CD4-positive, alpha-beta T cell treated with Interleukin-10 for 1 hour (primary cell): ENCODE data around the gene PHAF1.
A peak's percentile ranks its signal among the peaks of the same experiment; 100 is the strongest.

Experiments
- DNase-seq: peaks from one replicate; pipeline ENCODE4 v3.0.0-alpha.2; 2020

Gene PHAF1

DNA sequence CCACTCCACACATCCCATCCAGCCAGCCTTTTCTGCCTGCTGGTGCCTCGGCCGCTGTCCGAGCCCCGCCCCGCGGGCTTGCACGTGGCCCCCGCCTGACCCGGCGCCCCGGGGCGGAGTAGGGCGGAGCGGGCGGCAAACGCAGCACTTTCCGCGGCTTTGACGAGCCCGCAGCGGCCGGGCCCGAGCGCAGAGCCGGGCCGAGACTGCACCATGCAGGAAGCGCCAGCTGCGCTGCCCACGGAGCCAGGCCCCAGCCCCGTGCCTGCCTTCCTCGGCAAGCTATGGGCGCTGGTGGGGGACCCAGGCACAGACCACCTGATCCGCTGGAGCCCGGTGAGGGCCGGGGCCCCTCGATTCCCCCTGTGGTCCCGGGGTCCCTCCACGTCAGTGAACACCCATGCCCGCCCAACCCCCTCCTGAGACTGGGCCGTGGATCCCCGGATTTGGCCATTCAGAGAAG is 54.9 kb downstream of the PHAF1 start, which contains the start of gene HSF4:
HSF4 (plus strand) TSS at position 147 of the 463 bp plus-strand sequence; CDS start at position 214, 67 bp downstream.
- no peak for DNase-seq

- no peak for DNase-seq
Measured at GRCh38 chr16:67165121-67166078, 55.7 kb downstream of the PHAF1 start.

- DNase-seq, result no peak
Measured at GRCh38 chr16:67166110-67166547, 56.4 kb downstream of the PHAF1 start.

GRCh38 chr16:67166598-67167168 is 56.9 kb downstream of the PHAF1 start:
- no peak for DNase-seq

DNA sequence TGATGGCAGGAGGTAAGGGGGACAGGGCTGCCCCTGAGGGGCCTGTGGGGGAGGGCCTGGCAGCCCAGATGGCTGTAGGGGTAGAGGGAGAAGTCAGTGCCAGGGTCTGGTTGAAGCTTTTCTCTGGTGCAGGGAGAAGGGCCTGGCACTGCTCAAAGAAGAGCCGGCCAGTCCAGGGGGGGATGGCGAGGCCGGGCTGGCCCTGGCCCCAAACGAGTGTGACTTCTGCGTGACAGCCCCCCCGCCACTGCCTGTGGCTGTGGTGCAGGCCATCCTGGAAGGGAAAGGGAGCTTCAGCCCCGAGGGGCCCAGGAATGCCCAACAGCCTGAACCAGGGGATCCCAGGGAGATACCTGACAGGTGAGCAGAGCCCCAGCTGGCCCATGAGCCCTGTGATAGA is 57.8 kb downstream of the PHAF1 start:
- DNase-seq, result no peak

- DNase-seq, result no peak
Measured at GRCh38 chr16:67169011-67169451, 59.3 kb downstream of the PHAF1 start.

DNA sequence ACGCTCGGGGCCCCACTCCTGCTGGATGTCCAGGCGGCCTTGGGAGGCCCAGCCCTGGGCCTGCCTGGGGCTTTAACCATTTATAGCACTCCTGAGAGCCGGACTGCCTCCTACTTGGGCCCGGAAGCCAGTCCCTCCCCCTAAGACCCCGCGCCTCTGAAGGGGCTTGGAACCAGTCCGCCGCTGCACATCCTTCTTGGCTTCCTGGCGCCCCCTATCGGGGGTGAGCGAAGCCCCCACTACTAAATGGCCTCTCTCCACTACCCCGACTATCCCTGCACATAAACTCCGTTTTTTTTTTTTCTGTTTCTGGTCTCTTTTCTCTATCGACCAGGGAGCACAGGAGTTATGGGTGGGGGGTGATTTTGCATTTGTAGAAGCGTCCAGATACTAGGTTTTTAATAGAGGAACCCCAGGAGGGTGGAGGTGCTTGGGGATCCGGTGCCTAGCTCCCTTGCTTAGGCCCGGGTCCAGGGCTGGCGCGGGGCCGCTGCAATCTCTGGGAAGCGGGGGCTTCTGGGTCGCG is 60.0 kb downstream of the PHAF1 start:
- DNase-seq, result peak; percentile 47

DNA sequence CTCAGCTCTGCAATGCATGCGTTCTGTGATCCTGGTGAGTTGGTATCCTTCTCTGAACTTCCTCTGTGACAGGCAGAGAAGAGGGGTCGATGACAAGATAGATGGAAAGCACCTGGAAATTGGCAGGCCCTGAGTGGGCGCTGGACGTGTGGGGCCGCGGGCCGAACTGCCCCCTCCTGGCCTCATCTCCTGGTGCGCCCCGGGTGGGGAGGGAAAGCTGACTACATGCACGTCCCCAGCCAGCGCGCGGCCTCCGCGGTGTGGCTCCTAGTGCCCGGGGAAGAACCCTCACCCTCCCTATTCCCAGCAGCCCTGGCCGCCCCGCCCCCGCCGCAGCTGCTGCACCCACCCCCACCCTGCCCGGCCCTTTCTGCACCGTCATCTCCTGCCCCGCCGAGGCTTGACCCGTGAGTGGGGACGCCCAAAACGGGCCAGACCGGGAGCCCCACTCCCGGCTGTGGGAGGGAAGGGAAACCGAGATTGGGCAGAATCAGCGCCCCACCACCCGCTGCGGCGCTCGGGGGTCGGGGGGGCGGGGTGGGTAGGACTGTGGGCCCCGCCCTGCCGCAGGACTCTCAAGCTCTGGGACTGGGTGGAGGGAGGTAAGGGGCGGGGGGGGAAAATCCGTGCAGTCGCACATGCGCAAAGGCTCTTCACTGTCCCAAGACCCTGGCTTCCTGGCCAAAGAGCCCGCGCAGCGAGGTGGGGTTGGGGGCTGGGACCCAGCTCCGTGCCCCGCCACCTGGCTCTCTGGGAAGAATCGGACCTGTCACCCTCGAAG is 60.6 kb downstream of the PHAF1 start, which contains the start of gene NOL3:
NOL3 (plus strand) TSS at position 371 of the 781 bp plus-strand sequence.
- peak; percentile 39 for DNase-seq

GRCh38 chr16:67170949-67171649 is 61.4 kb downstream of the PHAF1 start:
- no peak for DNase-seq

DNA sequence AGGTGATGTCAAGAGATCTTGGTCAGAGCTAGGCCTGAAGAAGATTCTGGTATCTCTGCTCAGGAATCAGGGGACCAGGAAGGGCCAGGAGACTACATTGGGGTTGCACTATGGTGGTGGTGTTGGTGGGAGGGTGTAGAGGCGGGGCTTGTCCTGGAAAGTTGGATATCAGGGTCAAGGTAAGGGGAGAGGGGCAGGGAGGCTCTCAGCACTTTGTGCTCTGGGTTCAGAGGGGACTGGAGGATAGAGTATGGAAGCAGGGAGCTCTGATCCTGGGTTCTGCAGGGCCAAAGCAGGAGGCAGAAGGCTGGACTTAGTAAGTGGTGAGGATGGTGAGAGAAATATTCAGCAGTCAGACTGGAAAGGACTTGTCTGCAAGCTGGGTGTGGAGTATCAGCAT is 63.6 kb downstream of the PHAF1 start:
- DNase-seq, result no peak

GRCh38 chr16:67173808-67174705 is 64.3 kb downstream of the PHAF1 start:
- peak; percentile 77 for DNase-seq

GRCh38 chr16:67174706-67175231 is 65.0 kb downstream of the PHAF1 start:
- no peak for DNase-seq

DNA sequence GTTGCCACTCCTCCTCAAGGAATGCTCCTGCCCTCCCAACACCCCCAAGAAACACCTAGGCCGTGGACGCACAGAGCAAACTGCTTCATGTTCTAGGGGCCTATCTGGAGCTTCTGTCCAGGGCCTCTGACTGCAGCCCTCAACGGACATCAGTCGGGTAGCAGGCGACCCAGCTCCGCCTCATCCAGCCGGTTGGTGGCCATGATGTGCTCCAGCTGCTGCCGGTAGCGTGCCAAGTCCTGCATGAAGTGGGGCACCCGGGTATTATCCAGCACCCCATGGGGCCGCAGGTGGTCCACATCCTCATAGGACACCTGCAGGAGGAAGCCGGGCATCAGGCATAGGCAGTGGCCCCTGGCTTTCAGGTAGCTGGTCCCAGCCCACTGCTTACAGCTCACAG is 66.9 kb downstream of the PHAF1 start:
- no peak for DNase-seq

DNA sequence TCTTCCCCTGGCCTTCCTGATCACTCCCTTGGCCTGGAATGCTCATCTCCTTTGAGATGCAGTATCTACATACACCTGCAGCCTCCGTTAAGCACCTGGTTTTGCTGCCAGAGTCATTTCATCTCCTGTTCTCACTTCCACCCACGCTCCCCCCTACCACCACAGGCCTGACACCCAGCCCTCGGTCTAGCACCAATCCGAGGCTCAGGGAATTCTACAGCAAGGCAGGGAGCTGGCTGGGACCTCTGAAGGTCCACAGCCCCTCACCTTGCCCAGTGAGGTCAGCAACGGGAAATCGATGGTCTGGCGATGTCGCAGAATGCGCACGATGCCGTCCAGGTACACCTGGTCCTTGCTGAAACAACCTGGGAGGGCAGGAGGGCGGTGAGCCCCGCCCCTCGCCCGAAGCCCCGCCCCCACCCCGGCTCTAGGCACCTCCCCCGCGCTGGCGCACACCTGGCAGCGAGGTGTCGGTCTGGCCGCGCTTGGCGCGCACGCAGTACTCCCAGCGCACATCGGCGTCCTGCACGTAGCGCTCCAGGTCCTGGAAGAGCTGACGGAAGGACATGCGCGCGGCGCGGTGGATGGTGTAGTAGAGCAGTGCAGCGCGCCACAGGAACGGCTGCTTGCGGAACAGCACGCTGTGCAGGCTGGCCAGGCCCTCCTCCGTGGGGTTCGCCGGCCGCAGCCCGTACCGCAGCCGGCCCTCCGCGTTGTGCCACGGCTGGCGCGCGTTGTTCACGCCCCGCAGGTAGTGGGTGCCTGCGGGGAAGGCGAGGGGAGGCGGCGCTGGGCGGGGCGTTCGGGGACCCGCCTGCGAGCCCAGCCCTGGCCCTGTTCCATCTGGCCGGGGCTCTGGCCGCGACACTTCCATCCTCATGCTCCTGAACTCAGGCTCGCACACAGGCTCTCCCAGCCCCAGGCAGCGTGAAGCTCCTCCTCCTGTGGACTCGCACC is 68.3 kb downstream of the PHAF1 start:
- DNase-seq, result peak; percentile 77

DNA sequence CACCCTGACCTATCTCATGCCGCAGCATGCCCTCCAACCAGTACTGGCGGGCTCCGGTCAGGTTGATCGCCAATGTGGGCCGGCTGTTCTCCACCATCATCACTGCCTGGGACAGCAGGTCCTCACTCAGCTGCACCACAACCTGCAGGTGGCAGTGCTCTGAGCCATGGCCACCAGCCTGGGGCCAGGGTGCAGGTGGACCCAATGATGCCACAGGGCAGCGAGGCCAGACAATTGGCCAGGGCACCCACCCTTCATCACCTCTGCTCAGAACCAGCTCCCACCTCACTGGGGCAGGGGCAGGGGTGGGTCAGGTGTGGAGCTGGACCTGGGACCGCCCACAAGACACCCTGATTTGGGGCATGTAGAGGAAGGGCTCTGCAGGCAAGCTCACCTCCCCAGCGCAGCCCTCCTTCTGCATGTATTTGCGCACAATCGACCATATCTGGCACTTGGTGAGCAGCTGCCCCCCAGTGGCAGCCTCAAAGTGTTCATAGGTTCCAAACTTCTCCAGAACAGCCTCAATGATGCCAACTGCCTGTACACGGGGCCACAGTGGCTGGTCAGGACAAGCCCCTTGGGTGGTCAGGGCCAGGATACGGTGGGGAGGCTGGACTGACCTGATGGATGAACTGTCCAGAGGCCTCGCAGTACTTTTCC is 69.8 kb downstream of the PHAF1 start:
- DNase-seq, result peak; percentile 26

- no peak for DNase-seq
Measured at GRCh38 chr16:67180166-67180565, 70.4 kb downstream of the PHAF1 start.

DNA sequence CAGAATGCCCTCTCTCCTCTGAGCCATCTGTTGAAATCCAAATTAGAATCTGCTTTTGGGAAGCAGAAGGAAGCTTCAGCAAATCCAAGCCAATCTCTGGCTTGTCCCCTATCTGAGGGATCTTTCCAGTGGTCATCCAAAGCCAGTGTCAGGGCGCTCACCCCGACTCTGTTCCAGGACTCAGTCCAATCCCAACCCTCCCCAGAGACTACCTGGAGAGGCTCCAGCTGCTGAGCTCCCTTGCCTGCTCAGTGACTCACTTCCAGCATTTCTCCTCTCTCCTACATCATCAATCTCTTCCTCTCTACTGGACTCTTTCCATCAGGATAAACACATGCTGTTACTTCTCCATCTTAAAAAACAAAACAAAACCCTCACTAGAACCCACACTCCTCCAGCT is 71.6 kb downstream of the PHAF1 start:
- no peak for DNase-seq

DNA sequence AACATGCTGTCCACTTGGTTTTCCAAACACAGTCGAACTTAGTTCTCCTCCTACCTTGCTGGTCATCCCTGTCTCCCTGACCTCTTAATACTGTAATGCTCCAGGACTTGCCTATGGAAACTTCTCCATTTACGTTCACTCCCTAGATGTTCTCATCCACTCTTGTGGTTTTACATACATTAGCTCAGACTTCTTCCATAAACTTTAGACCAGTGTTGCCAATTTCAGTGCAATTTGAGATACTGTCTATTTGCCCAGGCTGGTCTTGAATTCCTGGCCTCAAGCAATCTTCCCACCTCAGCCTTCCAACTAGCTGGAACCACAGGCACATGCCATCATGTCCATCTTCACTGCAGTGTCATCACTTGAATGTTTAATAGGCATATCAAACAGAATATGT is 72.5 kb downstream of the PHAF1 start:
- DNase-seq, result no peak

DNA sequence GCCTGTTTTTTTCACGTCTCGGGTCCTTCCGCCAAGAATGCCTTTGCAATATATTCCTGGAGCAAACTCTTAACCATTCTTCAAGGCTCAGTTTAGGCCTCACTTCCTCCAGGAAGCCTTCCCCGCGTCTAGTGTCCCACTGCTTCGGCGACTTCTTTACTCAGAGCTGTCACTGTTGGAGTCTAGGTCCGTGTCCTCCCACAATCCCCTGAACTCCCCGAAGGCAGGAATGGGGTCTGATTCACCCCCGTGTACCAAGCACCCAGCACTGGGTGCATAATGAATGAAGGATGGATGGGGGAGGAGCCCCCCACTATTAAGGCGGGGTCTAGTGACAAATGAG is 73.5 kb downstream of the PHAF1 start:
- DNase-seq, result no peak
